Mesenchymal stem cell (in vitro differentiated cells and primary cell): ENCODE results near the gene LAD1.

Source experiments
- DNase-seq: peaks from one replicate; pipeline ENCODE4 v3.0.0-alpha.2; 2013
- H2AFZ ChIP-seq: one replicate; pipeline ENCODE4 v1.6.1; 2013; ENCODE audit warnings: low read depth, mild to moderate bottlenecking, control low read depth, inconsistent platforms, low read length, moderate library complexity
- H2AK5ac ChIP-seq: 2 replicates; pipeline ENCODE4 v1.6.1; 2013; ENCODE audit warnings: low read length, moderate library complexity, mild to moderate bottlenecking, inconsistent platforms; ENCODE audit not compliant: severe bottlenecking
- H2BK120ac ChIP-seq: one replicate; pipeline ENCODE4 v1.6.1; 2013; ENCODE audit warnings: low read depth, mild to moderate bottlenecking, inconsistent platforms, low read length, moderate library complexity
- H2BK12ac ChIP-seq, 2 experiments: one replicate each; pipeline ENCODE4 v1.6.1; 2013; ENCODE audit warnings: inconsistent platforms in 2 of 2, low read length in 2 of 2, mild to moderate bottlenecking in 2 of 2, moderate library complexity in 2 of 2, control low read depth in 1 of 2
- H2BK15ac ChIP-seq: one replicate; pipeline ENCODE4 v1.6.1; 2013; ENCODE audit warnings: mild to moderate bottlenecking, low read depth, inconsistent platforms; ENCODE audit not compliant: poor library complexity, severe bottlenecking
- H2BK5ac ChIP-seq: 2 replicates; pipeline ENCODE4 v1.6.1; 2013; ENCODE audit warnings: low read depth, mild to moderate bottlenecking, low read length, control low read depth, inconsistent platforms; ENCODE audit not compliant: poor library complexity, severe bottlenecking
- H3K14ac ChIP-seq, 2 experiments: one replicate each; pipeline ENCODE4 v1.6.1; 2013; ENCODE audit warnings: inconsistent platforms in 2 of 2, low read length in 2 of 2, control low read depth in 1 of 2, mild to moderate bottlenecking in 1 of 2, moderate library complexity in 1 of 2
- H3K18ac ChIP-seq, 2 experiments: one replicate each; pipeline ENCODE4 v1.6.1; 2013; ENCODE audit warnings: inconsistent platforms in 2 of 2, low read length in 2 of 2, control low read depth in 1 of 2, low read depth in 1 of 2, mild to moderate bottlenecking in 1 of 2
- H3K23ac ChIP-seq, 2 experiments: one replicate each; pipeline ENCODE4 v1.6.1; 2013; ENCODE audit warnings: inconsistent platforms in 2 of 2, low read length in 2 of 2, mild to moderate bottlenecking in 2 of 2, moderate library complexity in 2 of 2, control low read depth in 1 of 2
- H3K27ac ChIP-seq: 2 replicates; pipeline ENCODE4 v1.5.1; 2013; ENCODE audit warnings: mild to moderate bottlenecking, moderate library complexity, low read length, control low read depth, inconsistent platforms; ENCODE audit not compliant: poor library complexity, severe bottlenecking
- H3K27me3 ChIP-seq, 2 experiments: 2 replicates each; pipeline versions ENCODE4 v1.6.1 to v1.7.0; 2013; ENCODE audit warnings: low read length in 2 of 2, mild to moderate bottlenecking in 2 of 2, moderate library complexity in 2 of 2, control low read depth in 1 of 2, inconsistent platforms in 1 of 2; ENCODE audit not compliant: control insufficient read depth in 1 of 2, insufficient read depth in 1 of 2
- H3K36me3 ChIP-seq, 2 experiments: 2 replicates each; pipeline versions ENCODE4 v1.6.1 to v1.7.0; 2013; ENCODE audit warnings: low read length in 2 of 2, control low read depth in 1 of 2, inconsistent platforms in 1 of 2, low read depth in 1 of 2, mild to moderate bottlenecking in 1 of 2; ENCODE audit not compliant: insufficient read depth in 2 of 2, control insufficient read depth in 1 of 2
- H3K4ac ChIP-seq, 2 experiments: one replicate each; pipeline ENCODE4 v1.6.1; 2013; ENCODE audit warnings: inconsistent platforms in 2 of 2, low read length in 2 of 2, mild to moderate bottlenecking in 2 of 2, moderate library complexity in 2 of 2, control low read depth in 1 of 2, low read depth in 1 of 2
- H3K4me1 ChIP-seq: 2 replicates; pipeline ENCODE4 v1.6.1; 2013; ENCODE audit warnings: low read depth, low read length, control low read depth; ENCODE audit not compliant: control insufficient read depth, insufficient read depth
- H3K4me2 ChIP-seq: 2 replicates; pipeline ENCODE4 v1.6.1; 2013; ENCODE audit warnings: low read length, mild to moderate bottlenecking, inconsistent platforms; ENCODE audit not compliant: poor library complexity, severe bottlenecking
- H3K4me3 ChIP-seq, 2 experiments: 2 replicates each; pipeline versions ENCODE4 v1.5.1 to v1.7.0; 2013; ENCODE audit warnings: low read length in 2 of 2, mild to moderate bottlenecking in 2 of 2, control low read depth in 1 of 2, low read depth in 1 of 2; ENCODE audit not compliant: insufficient read depth in 1 of 2
- H3K79me1 ChIP-seq: replicated peaks from 2 replicates; pipeline ENCODE4 v1.6.1; 2013; ENCODE audit warnings: mild to moderate bottlenecking, control low read depth, low read length, inconsistent platforms; ENCODE audit not compliant: poor library complexity, severe bottlenecking
- H3K9ac ChIP-seq: 2 replicates; pipeline ENCODE4 v1.7.0; 2013; ENCODE audit warnings: mild to moderate bottlenecking, low read length, moderate library complexity
- H3K9me3 ChIP-seq: 2 replicates; pipeline ENCODE4 v1.7.0; 2013; ENCODE audit warnings: mild to moderate bottlenecking, low read length; ENCODE audit not compliant: control insufficient read depth
- H4K8ac ChIP-seq: one replicate; pipeline ENCODE4 v1.6.1; 2013; ENCODE audit warnings: inconsistent platforms, mild to moderate bottlenecking, low read length, moderate library complexity
- H4K91ac ChIP-seq: one replicate; pipeline ENCODE4 v1.6.1; 2013; ENCODE audit warnings: mild to moderate bottlenecking, low read length, inconsistent platforms
- WGBS: methylation state at CpG from one replicate; pipeline ENCODE4 v1.1.7; 2013; ENCODE audit warnings: mixed read lengths; 5-methylcytosine and 5-hydroxymethylcytosine counted together

LAD1 gene

GRCh38 chr1:201406831-201407406 lies 7.8 kb upstream of the LAD1 start:
- Histone ChIP-seq H2AFZ (no peak overlapping the region), H2BK5ac (peak overlapping the region; percentile 48), H3K4me2 (no peak overlapping the region), H3K23ac (no peak overlapping the region), H3K18ac (no peak overlapping the region), H3K14ac (no peak overlapping the region), H2BK12ac (no peak overlapping the region), H3K9ac (no peak overlapping the region), H2BK120ac (no peak overlapping the region), H3K27ac (peak overlapping the region; percentile 21), H4K8ac (no peak overlapping the region), H3K36me3 (no peaks in the 10 kb centered on the region), H2BK15ac (no peak overlapping the region), H3K9me3 (no peaks in the 10 kb centered on the region), H3K27me3 (peaks cover 0 to 87% of the 10 kb centered on the region in 2 experiments), H3K79me1 (no peaks in the 10 kb centered on the region), H3K4me3 (no peak overlapping the region), H4K91ac (no peak overlapping the region), H3K4ac (no peak overlapping the region), H3K4me1 (peaks cover 46% of the 10 kb centered on the region), H2AK5ac (peak overlapping the region; percentile 92)
- DNase-seq = no peak
- WGBS = 83% methylated on average over 8 of the region's 8 CpGs

GRCh38 chr1:201405484-201405831 lies 6.3 kb upstream of the LAD1 start:
- Histone ChIP-seq H3K4me2 (no peak overlapping the region), H3K4ac (no peak overlapping the region), H2AK5ac (peak overlapping the region; percentile 51), H3K27me3 (peaks cover 0 to 87% of the 10 kb centered on the region in 2 experiments), H2BK120ac (no peak overlapping the region), H2BK12ac (no peak overlapping the region), H3K23ac (no peak overlapping the region), H2AFZ (no peak overlapping the region), H3K14ac (no peak overlapping the region), H3K27ac (peak overlapping the region; percentile 74), H4K8ac (no peak overlapping the region), H2BK15ac (no peak overlapping the region), H3K79me1 (peaks cover 1% of the 10 kb centered on the region), H3K9ac (no peak overlapping the region), H3K9me3 (no peaks in the 10 kb centered on the region), H4K91ac (no peak overlapping the region), H3K18ac (no peak overlapping the region), H3K36me3 (no peaks in the 10 kb centered on the region), H3K4me3 (no peak overlapping the region), H2BK5ac (peak overlapping the region; percentile 75), H3K4me1 (peaks cover 49% of the 10 kb centered on the region)
- 80% methylated on average over 10 of the region's 10 CpGs for WGBS
- DNase-seq = no peak

- Histone ChIP-seq H2AK5ac (peak overlapping the region; percentile 79), H3K9ac (no peak overlapping the region), H3K27ac (peak overlapping the region; percentile 74), H3K14ac (no peak overlapping the region), H3K79me1 (peaks cover 3% of the 10 kb centered on the region), H3K23ac (no peak overlapping the region), H3K18ac (no peak overlapping the region), H3K36me3 (no peaks in the 10 kb centered on the region), H3K4me2 (no peak overlapping the region), H4K91ac (no peak overlapping the region), H3K9me3 (no peaks in the 10 kb centered on the region), H4K8ac (no peak overlapping the region), H3K4me1 (peaks cover 54% of the 10 kb centered on the region), H2BK120ac (no peak overlapping the region), H2BK15ac (no peak overlapping the region), H3K27me3 (peaks cover 0 to 87% of the 10 kb centered on the region in 2 experiments), H2BK12ac (no peak overlapping the region), H3K4ac (no peak overlapping the region), H3K4me3 (no peak overlapping the region), H2AFZ (no peak overlapping the region), H2BK5ac (peak overlapping the region; percentile 75)
- 82% methylated on average over 11 of the region's 11 CpGs for WGBS
- no peak for DNase-seq
These were observed 5.8 kb upstream of the LAD1 start for GRCh38 chr1:201404722-201405483.

- no peak overlapping the region for H3K14ac ChIP-seq
- no peak overlapping the region for H3K9ac ChIP-seq
- H2BK15ac ChIP-seq = no peak overlapping the region
- peaks cover 58% of the 10 kb centered on the region for H3K4me1 ChIP-seq
- no peak overlapping the region for H3K4me2 ChIP-seq
- H3K4me3 ChIP-seq = no peak overlapping the region
- no peak overlapping the region for H4K91ac ChIP-seq
- no peak overlapping the region for H2BK12ac ChIP-seq
- H2BK120ac ChIP-seq = no peak overlapping the region
- H2AK5ac ChIP-seq = peak overlapping the region; percentile 81
- H3K18ac ChIP-seq = no peak overlapping the region
- peak overlapping the region; percentile 46 for H2BK5ac ChIP-seq
- no peak for DNase-seq
- H3K36me3 ChIP-seq = no peaks in the 10 kb centered on the region
- no peaks in the 10 kb centered on the region for H3K9me3 ChIP-seq
- 67% methylated on average over 5 of the region's 7 CpGs for WGBS
- H3K79me1 ChIP-seq = peaks cover 8% of the 10 kb centered on the region
- no peak overlapping the region for H3K23ac ChIP-seq
- peaks cover 0 to 87% of the 10 kb centered on the region in 2 experiments for H3K27me3 ChIP-seq
- H2AFZ ChIP-seq = no peak overlapping the region
- no peak overlapping the region for H3K27ac ChIP-seq
- H4K8ac ChIP-seq = no peak overlapping the region
- H3K4ac ChIP-seq = no peak overlapping the region
These were observed 4.9 kb upstream of the LAD1 start for GRCh38 chr1:201404055-201404454.
